Loucy (cell line): Measurements from ENCODE around the gene TET3.
A peak's percentile ranks its signal among the peaks of the same experiment; 100 is the strongest.

Experiments used
- H2AFZ ChIP-seq: fragments of 200-600 bp; sonication (generic); 2 replicates; pipeline ENCODE4 v1.6.0; 2016; ENCODE audit warnings: antibody characterized with exemption, mild to moderate bottlenecking, low read length, moderate library complexity
- H3F3A ChIP-seq: fragments of 200-600 bp; 2 replicates; pipeline ENCODE4 v1.6.0; 2016; ENCODE audit warnings: antibody characterized with exemption, low read depth, mild to moderate bottlenecking
- H3K27me3 ChIP-seq: fragments of 200-600 bp; sonication (generic); 2 replicates; pipeline ENCODE4 v1.6.1; 2014; ENCODE audit warnings: low read length, mild to moderate bottlenecking; ENCODE audit not compliant: insufficient read depth, poor library complexity, severe bottlenecking
- H3K36me3 ChIP-seq: fragments of 200-600 bp; sonication (generic); 2 replicates; pipeline ENCODE4 v1.6.1; 2016; ENCODE audit warnings: low read length; ENCODE audit not compliant: insufficient read depth
- H3K4me1 ChIP-seq: fragments of 200-600 bp; sonication (generic); 2 replicates; pipeline ENCODE4 v1.5.1; 2014; ENCODE audit warnings: low read length, mild to moderate bottlenecking; ENCODE audit not compliant: insufficient read depth, poor library complexity, severe bottlenecking
- H3K4me2 ChIP-seq: fragments of 200-600 bp; sonication (generic); 2 replicates; pipeline ENCODE4 v1.6.0; 2014; ENCODE audit warnings: antibody characterized with exemption, low read length, low read depth, mild to moderate bottlenecking; ENCODE audit not compliant: poor library complexity, severe bottlenecking
- H3K4me3 ChIP-seq: fragments of 200-600 bp; sonication (generic); 2 replicates; pipeline ENCODE4 v1.5.1; 2014; ENCODE audit warnings: low read length, mild to moderate bottlenecking, mixed read lengths; ENCODE audit not compliant: poor library complexity, severe bottlenecking
- H3K79me2 ChIP-seq: fragments of 200-600 bp; sonication (generic); 2 replicates; pipeline ENCODE4 v1.6.1; 2014; ENCODE audit warnings: low read length; ENCODE audit not compliant: insufficient read depth
- H3K9ac ChIP-seq: fragments of 200-600 bp; sonication (generic); 2 replicates; pipeline ENCODE4 v1.6.0; 2014; ENCODE audit warnings: mild to moderate bottlenecking, low read depth, low read length, moderate library complexity; ENCODE audit not compliant: poor library complexity, severe bottlenecking
- H3K9me2 ChIP-seq: fragments of 200-600 bp; sonication (generic); replicated peaks from 2 replicates; pipeline ENCODE4 v1.6.1; 2016; ENCODE audit warnings: low read depth, low read length, mixed read lengths
- H3K9me3 ChIP-seq: fragments of 200-600 bp; sonication (generic); 2 replicates; pipeline ENCODE4 v1.6.1; 2014; ENCODE audit warnings: mild to moderate bottlenecking, antibody characterized with exemption, low read length, low read depth; ENCODE audit not compliant: insufficient read depth
- H4K20me1 ChIP-seq: fragments of 200-600 bp; sonication (generic); 2 replicates; pipeline ENCODE4 v1.6.0; 2014; ENCODE audit warnings: antibody characterized with exemption, low read length, mild to moderate bottlenecking; ENCODE audit not compliant: insufficient read depth, poor library complexity, severe bottlenecking
- EZH2phosphoT487 ChIP-seq: fragments of 200-600 bp; IDR thresholded peaks from 2 replicates; pipeline ENCODE4 v1.6.1; 2018; ENCODE audit warnings: antibody characterized with exemption, mild to moderate bottlenecking, moderate library complexity, borderline replicate concordance
- TF ChIP-seq, protein P1 (sequence below): fragments of 200-600 bp; sonication (generic); conservative IDR thresholded peaks from 2 replicates; pipeline ENCODE4 v1.5.1; 2014; ENCODE audit warnings: mild to moderate bottlenecking, antibody characterized with exemption, low read length

Gene TET3

DNA sequence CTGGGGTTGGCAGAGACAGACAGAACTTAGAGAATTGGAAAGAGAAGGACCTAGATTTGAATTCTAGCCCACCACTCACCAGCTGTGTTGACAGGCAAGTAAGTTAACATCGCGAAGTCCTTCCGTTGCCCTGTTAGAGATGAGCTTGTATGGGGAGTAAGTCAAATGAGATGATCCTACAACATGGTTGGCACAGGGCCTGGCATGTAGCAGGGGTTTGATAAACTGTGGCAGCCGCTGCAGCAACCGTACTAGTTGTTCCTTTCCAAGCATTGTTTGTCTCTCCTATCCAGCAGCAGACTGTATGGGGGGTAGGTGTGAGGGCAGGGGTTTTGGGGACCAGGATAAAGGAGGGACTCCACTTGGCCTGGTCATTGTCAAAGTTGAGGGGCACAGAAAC lies 16.0 kb downstream of the TET3 start:
- no peaks in the 10 kb centered on the region for H3K9me2 ChIP-seq
- H3K9me3 ChIP-seq = no peaks in the 10 kb centered on the region
- peak overlapping the region; percentile 21 for H3K4me2 ChIP-seq
- no peak overlapping the region for H3K9ac ChIP-seq
- TF ChIP-seq EZH2phosphoT487 = no peak
- TF ChIP-seq, protein P1, sequence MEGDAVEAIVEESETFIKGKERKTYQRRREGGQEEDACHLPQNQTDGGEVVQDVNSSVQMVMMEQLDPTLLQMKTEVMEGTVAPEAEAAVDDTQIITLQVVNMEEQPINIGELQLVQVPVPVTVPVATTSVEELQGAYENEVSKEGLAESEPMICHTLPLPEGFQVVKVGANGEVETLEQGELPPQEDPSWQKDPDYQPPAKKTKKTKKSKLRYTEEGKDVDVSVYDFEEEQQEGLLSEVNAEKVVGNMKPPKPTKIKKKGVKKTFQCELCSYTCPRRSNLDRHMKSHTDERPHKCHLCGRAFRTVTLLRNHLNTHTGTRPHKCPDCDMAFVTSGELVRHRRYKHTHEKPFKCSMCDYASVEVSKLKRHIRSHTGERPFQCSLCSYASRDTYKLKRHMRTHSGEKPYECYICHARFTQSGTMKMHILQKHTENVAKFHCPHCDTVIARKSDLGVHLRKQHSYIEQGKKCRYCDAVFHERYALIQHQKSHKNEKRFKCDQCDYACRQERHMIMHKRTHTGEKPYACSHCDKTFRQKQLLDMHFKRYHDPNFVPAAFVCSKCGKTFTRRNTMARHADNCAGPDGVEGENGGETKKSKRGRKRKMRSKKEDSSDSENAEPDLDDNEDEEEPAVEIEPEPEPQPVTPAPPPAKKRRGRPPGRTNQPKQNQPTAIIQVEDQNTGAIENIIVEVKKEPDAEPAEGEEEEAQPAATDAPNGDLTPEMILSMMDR = no peak
- no peaks in the 10 kb centered on the region for H3K27me3 ChIP-seq
- peaks cover 39% of the 10 kb centered on the region; the same call in 1 of the 2 replicates for H3K36me3 ChIP-seq
- H3F3A ChIP-seq = no peaks in the 10 kb centered on the region
- H3K79me2 ChIP-seq = peaks cover 97% of the 10 kb centered on the region
- no peak overlapping the region for H3K4me3 ChIP-seq
- H2AFZ ChIP-seq = no peak overlapping the region
- H4K20me1 ChIP-seq = peaks cover 93% of the 10 kb centered on the region
- peaks cover 35% of the 10 kb centered on the region for H3K4me1 ChIP-seq

DNA sequence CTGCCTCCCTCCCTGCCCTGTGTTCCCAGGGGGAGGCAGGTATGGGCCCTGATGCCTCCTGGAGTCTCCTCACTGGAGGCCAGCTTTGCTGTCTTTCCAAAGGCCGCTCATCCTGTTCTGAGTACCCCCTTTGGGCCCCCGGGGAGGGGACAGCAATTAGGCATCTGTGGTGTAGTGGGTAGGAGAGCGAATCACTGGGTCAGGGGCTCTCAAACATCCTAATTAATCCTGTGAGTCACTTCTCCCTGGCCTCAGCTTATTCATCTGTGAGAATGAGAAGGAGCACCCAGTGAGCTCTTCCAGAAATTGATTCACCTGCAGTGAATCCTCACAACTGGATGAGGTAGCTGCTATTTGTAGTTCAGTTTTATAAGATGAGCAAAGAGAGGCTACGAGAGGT lies 16.4 kb downstream of the TET3 start:
- Histone ChIP-seq H3K9me3 (no peaks in the 10 kb centered on the region), H3K79me2 (peaks cover 97% of the 10 kb centered on the region), H3K4me2 (peak overlapping the region; percentile 21), H4K20me1 (peaks cover 93% of the 10 kb centered on the region), H3K4me1 (peaks cover 37% of the 10 kb centered on the region), H3K36me3 (peaks cover 44% of the 10 kb centered on the region; the same call in 1 of the 2 replicates), H3K9me2 (no peaks in the 10 kb centered on the region), H3K4me3 (no peak overlapping the region), H3K27me3 (no peaks in the 10 kb centered on the region), H3K9ac (no peak overlapping the region), H3F3A (no peaks in the 10 kb centered on the region), H2AFZ (no peak overlapping the region)
- TF ChIP-seq EZH2phosphoT487 = no peak
- TF ChIP-seq, protein P1 = no peak

DNA sequence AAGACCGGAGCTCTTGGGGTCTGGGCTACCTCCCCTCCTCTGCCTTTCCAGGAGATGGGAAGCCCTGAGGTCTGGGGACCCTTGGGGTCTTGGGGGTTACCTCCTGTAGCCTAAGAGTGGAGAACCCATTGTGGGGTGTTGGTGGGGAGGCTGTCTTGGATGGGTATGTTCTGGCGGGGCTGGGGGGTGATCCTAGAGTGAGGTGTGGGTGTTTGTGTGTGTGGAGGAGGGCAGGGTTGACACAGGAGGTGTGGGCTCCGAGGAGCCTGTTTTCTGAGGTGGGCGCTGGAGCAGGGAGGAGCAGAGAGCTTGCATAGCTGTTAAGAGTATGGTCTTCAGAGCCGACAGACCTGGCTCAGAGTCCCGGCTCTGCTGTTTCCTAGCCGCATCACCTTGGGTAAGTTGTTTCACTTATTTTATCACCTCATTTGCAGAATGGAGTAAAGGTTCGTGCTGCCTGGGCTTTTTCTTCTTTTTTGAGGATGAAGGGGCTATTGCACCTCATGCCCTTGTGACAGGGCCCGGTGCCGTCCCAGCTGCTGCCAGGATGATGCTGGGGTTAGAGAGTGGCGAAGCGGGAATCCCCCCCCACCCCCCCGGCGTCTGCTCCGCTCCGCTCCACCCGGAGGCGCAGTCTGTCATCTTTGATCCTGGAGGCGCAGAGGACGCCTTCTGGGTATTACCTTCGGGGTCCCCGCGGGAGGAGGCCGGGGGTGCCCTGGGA lies 17.2 kb downstream of the TET3 start:
- H3K27me3 ChIP-seq = no peaks in the 10 kb centered on the region
- H3K9me2 ChIP-seq = no peaks in the 10 kb centered on the region
- H2AFZ ChIP-seq = no peak overlapping the region
- H3K4me3 ChIP-seq = no peak overlapping the region
- H4K20me1 ChIP-seq = peaks cover 93% of the 10 kb centered on the region
- H3F3A ChIP-seq = no peaks in the 10 kb centered on the region
- peaks cover 41% of the 10 kb centered on the region for H3K4me1 ChIP-seq
- TF ChIP-seq, protein P1 = no peak
- TF ChIP-seq EZH2phosphoT487 = no peak
- no peaks in the 10 kb centered on the region for H3K9me3 ChIP-seq
- no peak overlapping the region for H3K9ac ChIP-seq
- no peak overlapping the region for H3K4me2 ChIP-seq
- H3K79me2 ChIP-seq = peaks cover 97% of the 10 kb centered on the region
- H3K36me3 ChIP-seq = peaks cover 46% of the 10 kb centered on the region; the same call in 1 of the 2 replicates
